Adrenal gland (tissue), 5 donors: ENCODE measurements around the gene RARB.

Experiments used
- POLR2A ChIP-seq, 2 donors: fragments of 450-650 bp; IDR thresholded peaks; one replicate each; pipeline ENCODE4 v1.6.1; 2017; ENCODE audit warnings: antibody characterized with exemption in 2 of 2, mild to moderate bottlenecking in 2 of 2, moderate library complexity in 1 of 2
- TF ChIP-seq, protein P1 (sequence below), 6 experiments: fragments of 450-650 bp in 4 of 6; fragments of 200-600 bp in 2 of 6; sonication (generic) in 1 of 6; IDR thresholded peaks; 1 replicate in 5 of 6; 2 replicates in 1 of 6; pipeline versions ENCODE4 v1.5.1 to v1.8.0; 2016 to 2021; ENCODE audit warnings: antibody characterized with exemption in 6 of 6, mild to moderate bottlenecking in 2 of 6, moderate library complexity in 1 of 6
- donor health status: DM: no; HTN: no; CAD: no.

DNA sequence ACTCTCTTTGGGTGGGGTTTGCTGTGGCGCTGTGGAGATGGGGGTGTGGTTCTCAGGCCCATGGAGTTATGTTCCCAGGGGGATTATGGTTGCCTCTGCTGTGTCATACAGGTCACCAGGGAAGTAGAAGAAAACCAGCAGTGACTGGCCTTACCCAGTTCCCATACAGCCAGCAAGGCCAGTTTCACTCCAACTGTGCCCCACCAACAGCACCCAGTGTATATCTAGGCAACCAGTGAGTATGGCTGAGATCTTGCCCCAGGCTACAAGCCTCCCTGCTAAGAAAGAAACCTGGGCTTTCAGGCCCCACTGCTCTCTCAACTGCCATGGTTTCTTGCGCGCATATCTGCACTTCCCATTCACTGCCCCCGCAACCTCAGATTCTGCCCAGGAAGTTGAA is 31.4 kb upstream of the RARB start:
- TF ChIP-seq POLR2A (IDR thresholded peaks at IDR 0.05): no peak
- TF ChIP-seq, protein P1, sequence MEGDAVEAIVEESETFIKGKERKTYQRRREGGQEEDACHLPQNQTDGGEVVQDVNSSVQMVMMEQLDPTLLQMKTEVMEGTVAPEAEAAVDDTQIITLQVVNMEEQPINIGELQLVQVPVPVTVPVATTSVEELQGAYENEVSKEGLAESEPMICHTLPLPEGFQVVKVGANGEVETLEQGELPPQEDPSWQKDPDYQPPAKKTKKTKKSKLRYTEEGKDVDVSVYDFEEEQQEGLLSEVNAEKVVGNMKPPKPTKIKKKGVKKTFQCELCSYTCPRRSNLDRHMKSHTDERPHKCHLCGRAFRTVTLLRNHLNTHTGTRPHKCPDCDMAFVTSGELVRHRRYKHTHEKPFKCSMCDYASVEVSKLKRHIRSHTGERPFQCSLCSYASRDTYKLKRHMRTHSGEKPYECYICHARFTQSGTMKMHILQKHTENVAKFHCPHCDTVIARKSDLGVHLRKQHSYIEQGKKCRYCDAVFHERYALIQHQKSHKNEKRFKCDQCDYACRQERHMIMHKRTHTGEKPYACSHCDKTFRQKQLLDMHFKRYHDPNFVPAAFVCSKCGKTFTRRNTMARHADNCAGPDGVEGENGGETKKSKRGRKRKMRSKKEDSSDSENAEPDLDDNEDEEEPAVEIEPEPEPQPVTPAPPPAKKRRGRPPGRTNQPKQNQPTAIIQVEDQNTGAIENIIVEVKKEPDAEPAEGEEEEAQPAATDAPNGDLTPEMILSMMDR (IDR thresholded peaks at IDR 0.05): no peak
